Kidney capillary endothelial cell (primary cell): ENCODE results near the gene ICAM1.
"Not testable (repeated sequence)": the region's sequence is repeated elsewhere in the genome, so short reads cannot be mapped to it uniquely, and the experiment has no call there.

Experiments used
- DNase-seq: peaks from one replicate; pipeline ENCODE4 v3.0.0-alpha.2; 2018; ENCODE audit warnings: low spot score

ICAM1 gene

GRCh38 chr19:10277795-10278589, 7.1 kb downstream of the ICAM1 start:
- no peak for DNase-seq

- no peak for DNase-seq
These were observed 8.0 kb downstream of the ICAM1 start for GRCh38 chr19:10278935-10279334.

- DNase-seq = no peak
These were observed 9.0 kb downstream of the ICAM1 start for GRCh38 chr19:10279737-10280442.

GRCh38 chr19:10282043-10282442, 11.1 kb downstream of the ICAM1 start:
- DNase-seq = not testable (repeated sequence)

GRCh38 chr19:10283301-10284064, 12.6 kb downstream of the ICAM1 start:
- no peak for DNase-seq

GRCh38 chr19:10284065-10284959, 13.4 kb downstream of the ICAM1 start:
- DNase-seq = no peak

- no peak for DNase-seq
These were observed 14.0 kb downstream of the ICAM1 start for GRCh38 chr19:10284960-10285278.

GRCh38 chr19:10285393-10285792, 14.5 kb downstream of the ICAM1 start:
- DNase-seq = no peak

- no peak for DNase-seq
These were observed 16.1 kb downstream of the ICAM1 start, which contains the start of gene ICAM4 for GRCh38 chr19:10286803-10287737. ICAM4 (plus strand) TSS chr19:10286955; CDS start chr19:10287013, 58 bp downstream.

- no peak for DNase-seq
These were observed 17.8 kb downstream of the ICAM1 start for GRCh38 chr19:10288662-10289166.

- DNase-seq = no peak
These were observed 18.4 kb downstream of the ICAM1 start for GRCh38 chr19:10289167-10289835.

GRCh38 chr19:10289836-10290356, 19.0 kb downstream of the ICAM1 start, which contains the start of gene ICAM5:
ICAM5 (plus strand) TSS chr19:10289952; CDS start chr19:10290044, 92 bp downstream.
- no peak for DNase-seq

GRCh38 chr19:10290357-10290875, 19.5 kb downstream of the ICAM1 start:
- no peak for DNase-seq

- no peak for DNase-seq
These were observed 20.1 kb downstream of the ICAM1 start for GRCh38 chr19:10290876-10291553.

- no peak for DNase-seq
These were observed 20.8 kb downstream of the ICAM1 start for GRCh38 chr19:10291554-10292205.

- no peak for DNase-seq
These were observed 21.4 kb downstream of the ICAM1 start for GRCh38 chr19:10292206-10292788.

GRCh38 chr19:10292789-10293636, 22.1 kb downstream of the ICAM1 start:
- no peak for DNase-seq
